ENCODE measurements around the gene MMP11.

GRCh38 chr22:23820748-23821211, 48.1 kb downstream of the MMP11 start:
- no peak for TF ChIP-seq CTCF (IDR thresholded peaks at IDR 0.05 in 2 of 3, conservative IDR thresholded peaks at IDR 0.05 in 1 of 3; ENCODE audit: borderline replicate concordance in 1 of 3, insufficient read depth in 1 of 3, low read depth in 2 of 3, low read length in 2 of 3)
- TF ChIP-seq EZH2 (IDR thresholded peaks at IDR 0.05): no peak
- TF ChIP-seq JUND (IDR thresholded peaks at IDR 0.05): no peak
- no peak for TF ChIP-seq POLR2A (IDR thresholded peaks at IDR 0.05; ENCODE audit: borderline replicate concordance, extremely low read depth, insufficient read depth, insufficient read length)
- no peak for TF ChIP-seq ZNF274 (IDR thresholded peaks at IDR 0.05; ENCODE audit: low read depth, low read length)

All from HCT116 (cell line).